ENCODE measurements around the gene SMIM15. TPM values are rescaled to one million over a fixed set of nuclear protein-coding genes. Genes with fewer than 3 reads are reported as not detected.

SMIM15 gene
- total RNA-seq, 1 experiment from 2014 or later = 41.9 TPM

- no peak for TF ChIP-seq FOXJ3 (CRISPR knock-in tag; IDR thresholded peaks at IDR 0.05; ENCODE audit: borderline replicate concordance)
- TF ChIP-seq ATF1 (CRISPR knock-in tag; IDR thresholded peaks at IDR 0.05) = no peak
- no peak for TF ChIP-seq MYBL2 (CRISPR knock-in tag; IDR thresholded peaks at IDR 0.05)
- TF ChIP-seq STAT6 (CRISPR knock-in tag; conservative IDR thresholded peaks at IDR 0.05; ENCODE audit: low read depth) = no peak
- TF ChIP-seq NR1H2 (CRISPR knock-in tag; IDR thresholded peaks at IDR 0.05) = no peak
- TF ChIP-seq ZNF219 (CRISPR knock-in tag; IDR thresholded peaks at IDR 0.05; ENCODE audit: borderline replicate concordance) = no peak
- no peak for TF ChIP-seq FOXP4 (CRISPR knock-in tag; IDR thresholded peaks at IDR 0.05)
- TF ChIP-seq HMGA2 (CRISPR knock-in tag; IDR thresholded peaks at IDR 0.05) = no peak
Measured at GRCh38 chr5:61151893-61152292, 10.4 kb downstream of the SMIM15 start (continued).

GRCh38 chr5:61148515-61148914 is 13.8 kb downstream of the SMIM15 start:
- CTCF ChIA-PET = interaction anchor here (1.9 kb wide), 1 partner anchor 510 kb away, joined by 4 read pairs; no protein-coding TSS in a partner anchor
- no peaks in the 10 kb centered on the region for H3K9me3 Mint-ChIP-seq
- TF ChIP-seq GTF2I (CRISPR knock-in tag; conservative IDR thresholded peaks at IDR 0.05) = no peak
- no peak for TF ChIP-seq ZNF512 (CRISPR knock-in tag; IDR thresholded peaks at IDR 0.05; ENCODE audit: borderline replicate concordance)
- TF ChIP-seq ZBTB21 (CRISPR knock-in tag; IDR thresholded peaks at IDR 0.05; ENCODE audit: borderline replicate concordance) = no peak
- no peak for TF ChIP-seq CREB1 (CRISPR knock-in tag; IDR thresholded peaks at IDR 0.05)
- no peak for TF ChIP-seq IRF1 (CRISPR knock-in tag; IDR thresholded peaks at IDR 0.05)
- TF ChIP-seq IRF2 (CRISPR knock-in tag; IDR thresholded peaks at IDR 0.05; ENCODE audit: borderline replicate concordance, low read depth) = no peak
- TF ChIP-seq ZNF671 (CRISPR knock-in tag; IDR thresholded peaks at IDR 0.05) = no peak
- no peak for TF ChIP-seq STAT6 (CRISPR knock-in tag; conservative IDR thresholded peaks at IDR 0.05; ENCODE audit: low read depth)
- no peak for TF ChIP-seq MXD4 (CRISPR knock-in tag; IDR thresholded peaks at IDR 0.05; ENCODE audit: borderline replicate concordance)
- no peak for TF ChIP-seq ZNF317 (CRISPR knock-in tag; IDR thresholded peaks at IDR 0.05; ENCODE audit: borderline replicate concordance, low read depth)
- no peak for TF ChIP-seq FOXK1 (CRISPR knock-in tag; IDR thresholded peaks at IDR 0.05)
- no peak for TF ChIP-seq FOXP1 (CRISPR knock-in tag; IDR thresholded peaks at IDR 0.05; ENCODE audit: borderline replicate concordance)
- no peak for TF ChIP-seq MAX (CRISPR knock-in tag; IDR thresholded peaks at IDR 0.05)
- no peak for TF ChIP-seq ETV6 (CRISPR knock-in tag; IDR thresholded peaks at IDR 0.05)
- TF ChIP-seq NR2C2 (CRISPR knock-in tag; IDR thresholded peaks at IDR 0.05) = no peak
- TF ChIP-seq TCF7 (CRISPR knock-in tag; IDR thresholded peaks at IDR 0.05; ENCODE audit: low read depth) = no peak
- ATAC-seq = no peak
- DNase-seq (ENCODE audit: low spot score) = no peak
- H3K4me3 Mint-ChIP-seq = no peak overlapping the region
- no peaks in the 10 kb centered on the region for H3K27me3 Mint-ChIP-seq (ENCODE audit: low read depth)
- no peaks in the 10 kb centered on the region for H3K4me1 Mint-ChIP-seq
- POLR2A ChIA-PET = no interaction called here
- no peaks in the 10 kb centered on the region for H3K36me3 Mint-ChIP-seq
- no peak overlapping the region for H3K27ac Mint-ChIP-seq

Measured in WTC11 (cell line).